SK-N-MC (cell line): ENCODE measurements around the gene PNKP.
A peak's percentile ranks its signal among the peaks of the same experiment; 100 is the strongest.

Experiments used
- DNase-seq: peaks from one replicate; pipeline ENCODE4 v3.0.0-alpha.2; 2011; ENCODE audit warnings: low read depth, low spot score
- H3K27ac ChIP-seq: fragments of 200-600 bp; sonication (generic); 2 replicates; pipeline ENCODE4 v1.5.1; 2016; ENCODE audit warnings: mixed run types
- H3K36me3 ChIP-seq: fragments of 200-600 bp; sonication (generic); 2 replicates; pipeline ENCODE4 v1.6.1; 2017; ENCODE audit warnings: antibody characterized with exemption, low read length, mixed read lengths; ENCODE audit not compliant: insufficient read depth
- H3K4me3 ChIP-seq: fragments of 200-600 bp; sonication (generic); 2 replicates; pipeline ENCODE4 v1.5.1; 2016
- H3K9ac ChIP-seq: fragments of 200-600 bp; sonication (generic); 2 replicates; pipeline ENCODE4 v1.8.0; 2017; ENCODE audit warnings: mixed run types, mixed read lengths; ENCODE audit not compliant: insufficient read length
- H3K9me3 ChIP-seq: fragments of 200-600 bp; sonication (generic); 2 replicates; pipeline ENCODE4 v1.6.1; 2017; ENCODE audit warnings: low read depth, mild to moderate bottlenecking, antibody characterized with exemption, low read length, moderate library complexity, mixed read lengths
- EZH2 ChIP-seq: fragments of 200-600 bp; sonication (generic); IDR thresholded peaks from one replicate; pipeline ENCODE4 v1.6.1; 2017; ENCODE audit warnings: antibody characterized with exemption
- FOXP2 ChIP-seq: optimal IDR thresholded peaks from 2 replicates; pipeline ENCODE3; 2011; ENCODE audit warnings: mild to moderate bottlenecking, moderate library complexity; ENCODE audit not compliant: insufficient read depth; ENCODE audit errors: extremely low read length, control extremely low read depth
- POLR2AphosphoS5 ChIP-seq: IDR thresholded peaks from 2 replicates; pipeline ENCODE4 v1.6.1; 2012; ENCODE audit warnings: mild to moderate bottlenecking, low read depth, low read length, borderline replicate concordance

Gene PNKP

DNA sequence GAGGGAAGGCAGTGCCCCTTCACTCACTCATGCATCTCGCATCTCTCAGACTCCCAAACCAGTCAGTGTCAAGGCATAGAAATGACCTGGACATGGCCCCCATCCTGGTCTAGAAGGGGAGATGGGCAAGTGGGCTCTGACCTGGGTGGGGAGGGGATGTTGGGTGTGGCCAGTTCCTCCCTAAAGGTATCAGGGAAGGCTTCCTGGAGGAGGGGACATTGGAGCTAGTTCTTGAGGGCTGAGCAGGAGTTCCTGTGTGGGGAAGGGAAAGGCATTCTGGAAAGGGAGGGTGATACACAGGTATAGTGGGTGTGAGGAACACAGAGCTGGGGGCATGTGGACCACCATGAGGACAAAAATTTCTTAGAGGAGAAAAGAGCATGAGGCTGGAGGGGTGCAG lies 25.3 kb upstream of the PNKP start:
- H3K4me3 ChIP-seq = no peak overlapping the region
- H3K9me3 ChIP-seq = no peaks in the 10 kb centered on the region
- H3K27ac ChIP-seq = no peak overlapping the region
- H3K36me3 ChIP-seq = no peaks in the 10 kb centered on the region
- TF ChIP-seq FOXP2 = no peak
- TF ChIP-seq POLR2AphosphoS5 = no peak
- TF ChIP-seq EZH2 = no peak
- DNase-seq = no peak
- H3K9ac ChIP-seq = no peak overlapping the region

- Histone ChIP-seq H3K4me3 (no peak overlapping the region), H3K9me3 (no peaks in the 10 kb centered on the region), H3K9ac (peak overlapping the region; percentile 55), H3K27ac (no peak overlapping the region), H3K36me3 (no peaks in the 10 kb centered on the region)
- DNase-seq = no peak
- no peak for TF ChIP-seq EZH2
- no peak for TF ChIP-seq FOXP2
- TF ChIP-seq POLR2AphosphoS5 = no peak
Measured at GRCh38 chr19:49891393-49891792, 24.0 kb upstream of the PNKP start.

GRCh38 chr19:49890349-49891311 lies 23.3 kb upstream of the PNKP start:
- H3K27ac ChIP-seq = no peak overlapping the region
- DNase-seq = no peak
- TF ChIP-seq POLR2AphosphoS5 (no peak), EZH2 (no peak), FOXP2 (no peak)
- H3K4me3 ChIP-seq = peak overlapping the region; percentile 69
- H3K9me3 ChIP-seq = no peaks in the 10 kb centered on the region
- H3K9ac ChIP-seq = peak overlapping the region; percentile 55
- H3K36me3 ChIP-seq = no peaks in the 10 kb centered on the region

DNA sequence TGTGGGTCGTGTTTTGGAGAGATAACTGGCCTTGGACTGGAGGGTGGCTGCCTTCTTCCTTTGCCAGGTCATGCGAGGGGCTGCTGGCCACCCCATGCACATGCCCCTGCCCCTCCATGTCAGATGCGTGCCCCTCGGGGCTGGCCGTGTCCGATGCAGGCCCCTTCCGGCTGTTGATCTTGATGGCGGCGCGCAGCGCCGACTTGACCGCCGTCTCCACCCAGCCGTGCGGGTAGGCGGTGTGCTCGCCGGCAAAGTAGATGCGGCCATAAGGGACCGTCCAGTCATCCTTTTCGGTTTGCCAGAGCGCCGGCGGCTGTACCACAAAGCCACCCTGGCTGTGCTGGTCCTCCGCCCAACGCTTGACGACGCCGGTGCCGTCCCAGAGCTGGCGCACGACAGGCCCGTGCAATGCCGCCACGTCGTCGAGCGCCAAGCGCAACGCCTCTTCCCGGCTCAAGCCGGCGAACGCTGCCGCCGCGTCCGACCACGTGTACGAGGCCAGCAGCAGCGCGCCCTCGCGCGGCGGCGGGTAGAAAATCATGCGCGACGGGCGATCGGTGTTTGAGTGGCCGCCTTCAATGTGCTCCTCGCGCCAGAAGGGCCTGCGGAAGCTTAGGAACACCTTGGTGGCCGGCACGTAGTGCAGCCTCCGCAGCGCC lies 22.4 kb upstream of the PNKP start:
- Histone ChIP-seq H3K4me3 (peak overlapping the region; percentile 69; the same call in 1 of the 2 replicates), H3K27ac (no peak overlapping the region), H3K9me3 (no peaks in the 10 kb centered on the region), H3K9ac (no peak overlapping the region), H3K36me3 (peaks cover 2% of the 10 kb centered on the region; the same call in 1 of the 2 replicates)
- TF ChIP-seq FOXP2 (no peak), EZH2 (no peak), POLR2AphosphoS5 (no peak)
- no peak for DNase-seq

- TF ChIP-seq FOXP2 = no peak
- peak; percentile 10; the same call in 1 of the 2 replicates for TF ChIP-seq POLR2AphosphoS5
- Histone ChIP-seq H3K27ac (no peak overlapping the region), H3K4me3 (no peak overlapping the region), H3K9ac (no peak overlapping the region), H3K9me3 (no peaks in the 10 kb centered on the region), H3K36me3 (peaks cover 8% of the 10 kb centered on the region; the same call in 1 of the 2 replicates)
- no peak for DNase-seq
Measured at GRCh38 chr19:49889038-49889686, 21.8 kb upstream of the PNKP start.

GRCh38 chr19:49888510-49888824 lies 21.1 kb upstream of the PNKP start:
- DNase-seq = no peak
- no peak for TF ChIP-seq POLR2AphosphoS5
- Histone ChIP-seq H3K9me3 (no peaks in the 10 kb centered on the region), H3K36me3 (peaks cover 15% of the 10 kb centered on the region), H3K27ac (no peak overlapping the region), H3K4me3 (no peak overlapping the region), H3K9ac (no peak overlapping the region)

DNA sequence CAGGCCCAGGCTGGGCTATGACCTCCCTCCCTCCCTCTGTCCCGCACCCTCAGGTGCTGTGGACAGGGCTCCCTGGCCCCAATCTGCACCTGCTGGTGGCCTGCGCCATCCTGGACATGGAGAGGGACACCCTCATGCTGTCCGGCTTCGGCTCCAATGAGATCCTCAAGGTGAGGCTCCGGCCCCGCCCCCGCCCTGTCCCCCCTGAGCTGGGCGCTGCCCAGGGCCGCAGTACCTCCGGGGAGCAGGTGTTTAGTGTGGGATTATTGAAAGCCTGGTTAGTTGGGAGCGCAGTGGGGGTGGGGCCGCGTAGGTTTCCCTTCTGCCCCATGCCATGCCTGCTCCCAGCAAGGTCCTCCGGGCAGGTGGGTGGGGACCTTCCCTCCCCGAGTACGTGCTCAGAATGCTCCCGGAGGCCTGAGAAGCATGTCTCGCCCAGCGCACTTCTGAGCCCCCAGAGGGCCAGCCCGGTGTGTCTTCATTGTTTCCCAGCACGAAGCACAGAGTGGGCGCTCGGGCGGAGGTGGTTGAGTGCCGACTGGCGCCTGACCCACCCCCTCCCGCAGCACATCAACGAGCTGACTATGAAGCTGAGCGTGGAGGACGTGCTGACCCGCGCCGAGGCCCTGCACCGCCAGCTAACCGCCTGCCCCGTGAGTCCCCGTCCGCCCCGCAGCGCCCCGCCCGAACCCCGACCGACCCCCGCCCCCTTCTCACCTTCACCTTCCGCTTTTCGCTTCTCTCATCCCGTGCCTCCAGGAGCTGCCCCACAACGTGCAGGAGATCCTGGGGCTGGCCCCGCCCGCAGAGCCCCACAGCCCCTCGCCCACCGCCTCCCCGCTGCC lies 20.5 kb upstream of the PNKP start:
- H3K9me3 ChIP-seq = no peaks in the 10 kb centered on the region
- H3K27ac ChIP-seq = no peak overlapping the region
- TF ChIP-seq POLR2AphosphoS5 (no peak), FOXP2 (no peak), EZH2 (no peak)
- no peak overlapping the region for H3K9ac ChIP-seq
- no peak overlapping the region for H3K4me3 ChIP-seq
- DNase-seq = no peak
- peaks cover 21% of the 10 kb centered on the region for H3K36me3 ChIP-seq
